Activated T-helper 1 cell treated with anti-CD3 and anti-CD28 coated beads, Interleukin-2, amount 50 U/mL, for 16 hours (primary cell): ENCODE measurements around the gene EBPL.
"Not testable (repeated sequence)": the region's sequence is repeated elsewhere in the genome, so short reads cannot be mapped to it uniquely, and the experiment has no call there.

Experiments
- DNase-seq, 2 donors: peaks; one replicate each; pipeline ENCODE4 v3.0.0-alpha.2; 2020; ENCODE audit warnings: low read depth in 1 of 2, low spot score in 1 of 2

EBPL gene

GRCh38 chr13:49635599-49636433, 55.5 kb downstream of the EBPL start:
- no peak for DNase-seq

- no peak for DNase-seq
These were observed 57.6 kb downstream of the EBPL start for GRCh38 chr13:49633710-49634109.

- DNase-seq = no peak
These were observed 59.1 kb downstream of the EBPL start for GRCh38 chr13:49632156-49632555.

- no peak for DNase-seq
These were observed 60.7 kb downstream of the EBPL start for GRCh38 chr13:49630580-49630979.

GRCh38 chr13:49629947-49630346, 61.3 kb downstream of the EBPL start:
- no peak for DNase-seq

- DNase-seq = no peak
These were observed 61.9 kb downstream of the EBPL start for GRCh38 chr13:49629196-49629938.

- DNase-seq = peak in 1 of 2 donors; percentile 7
These were observed 63.2 kb downstream of the EBPL start, which contains the start of gene ARL11 for GRCh38 chr13:49627831-49628652. Gene ARL11 (plus strand): TSS chr13:49628507. CDS start chr13:49630448, 1,941 bp downstream.

- DNase-seq = no peak
These were observed 65.8 kb downstream of the EBPL start for GRCh38 chr13:49625392-49626079.

GRCh38 chr13:49624229-49624628, 67.1 kb downstream of the EBPL start:
- no peak for DNase-seq

- no peak for DNase-seq
These were observed 68.9 kb downstream of the EBPL start for GRCh38 chr13:49622174-49622946.

GRCh38 chr13:49620170-49620621, 71.1 kb downstream of the EBPL start:
- no peak for DNase-seq

- DNase-seq = no peak
These were observed 74.6 kb downstream of the EBPL start for GRCh38 chr13:49616676-49617065.

- DNase-seq = no peak
These were observed 75.2 kb downstream of the EBPL start for GRCh38 chr13:49615836-49616675.

GRCh38 chr13:49612042-49612441, 79.2 kb downstream of the EBPL start:
- not testable (repeated sequence) for DNase-seq
